BE2C (cell line): ENCODE data around the gene DPF3.

Source experiments
- DNase-seq: peaks from one replicate; pipeline ENCODE4 v3.0.0-alpha.2; 2020
- H3K27me3 ChIP-seq: fragments of 250-450 bp; sonication (Bioruptor Pico); 2 replicates; pipeline ENCODE4 v1.5.1; 2020; ENCODE audit warnings: mild to moderate bottlenecking
- H3K36me3 ChIP-seq: fragments of 250-450 bp; sonication (Bioruptor Pico); 2 replicates; pipeline ENCODE4 v1.5.1; 2020; ENCODE audit warnings: mild to moderate bottlenecking
- H3K4me1 ChIP-seq: fragments of 250-450 bp; sonication (Bioruptor Pico); 2 replicates; pipeline ENCODE4 v1.5.1; 2020
- H3K4me3 ChIP-seq: 2 replicates; pipeline ENCODE4 v1.5.1; 2011; ENCODE audit warnings: low read depth, low read length
- H3K9me3 ChIP-seq: fragments of 250-450 bp; sonication (Bioruptor Pico); 2 replicates; pipeline ENCODE4 v1.5.1; 2020
- CTCF ChIP-seq: IDR thresholded peaks from 2 replicates; pipeline ENCODE4 v1.5.1; 2012; ENCODE audit warnings: mild to moderate bottlenecking, low read depth, low read length

Gene DPF3

GRCh38 chr14:72801836-72802587 lies 91.9 kb downstream of the DPF3 start:
- H3K27me3 ChIP-seq, result no peaks in the 10 kb centered on the region
- H3K9me3 ChIP-seq, result no peaks in the 10 kb centered on the region
- no peaks in the 10 kb centered on the region; the same call in none of the 2 replicates for H3K36me3 ChIP-seq
- no peak for TF ChIP-seq CTCF
- H3K4me3 ChIP-seq, result no peak overlapping the region
- DNase-seq, result no peak
- no peaks in the 10 kb centered on the region for H3K4me1 ChIP-seq

- Histone ChIP-seq H3K4me1 (no peaks in the 10 kb centered on the region), H3K9me3 (no peaks in the 10 kb centered on the region), H3K36me3 (no peaks in the 10 kb centered on the region; the same call in none of the 2 replicates), H3K4me3 (no peak overlapping the region), H3K27me3 (no peaks in the 10 kb centered on the region)
- no peak for TF ChIP-seq CTCF
- DNase-seq, result no peak
Observed at GRCh38 chr14:72801381-72801812, 92.5 kb downstream of the DPF3 start.

GRCh38 chr14:72800848-72801370 lies 93.0 kb downstream of the DPF3 start:
- H3K9me3 ChIP-seq, result no peaks in the 10 kb centered on the region
- H3K27me3 ChIP-seq, result no peaks in the 10 kb centered on the region
- H3K4me1 ChIP-seq, result no peaks in the 10 kb centered on the region
- no peak for DNase-seq
- no peaks in the 10 kb centered on the region; the same call in none of the 2 replicates for H3K36me3 ChIP-seq
- H3K4me3 ChIP-seq, result no peak overlapping the region
- no peak for TF ChIP-seq CTCF

GRCh38 chr14:72800296-72800695 lies 93.6 kb downstream of the DPF3 start:
- H3K4me1 ChIP-seq, result no peaks in the 10 kb centered on the region
- TF ChIP-seq CTCF, result no peak
- no peaks in the 10 kb centered on the region for H3K9me3 ChIP-seq
- H3K4me3 ChIP-seq, result no peak overlapping the region
- no peak for DNase-seq
- H3K27me3 ChIP-seq, result no peaks in the 10 kb centered on the region
- no peaks in the 10 kb centered on the region; the same call in none of the 2 replicates for H3K36me3 ChIP-seq

- Histone ChIP-seq H3K36me3 (no peaks in the 10 kb centered on the region), H3K27me3 (no peaks in the 10 kb centered on the region), H3K4me1 (peaks cover 11% of the 10 kb centered on the region), H3K9me3 (no peaks in the 10 kb centered on the region), H3K4me3 (no peak overlapping the region)
- no peak for DNase-seq
- TF ChIP-seq CTCF, result no peak
Observed at GRCh38 chr14:72796935-72797334, 97.0 kb downstream of the DPF3 start.
